ENCODE data around the gene C19orf38.
"Not testable (repeated sequence)": the region's sequence is repeated elsewhere in the genome, so short reads cannot be mapped to it uniquely, and the experiment has no call there.

The C19orf38 gene

GRCh38 chr19:10823690-10824089 lies 24.5 kb upstream of the C19orf38 start:
- no peak for DNase-seq

- no peak for DNase-seq
Observed at GRCh38 chr19:10826231-10826630, 22.0 kb upstream of the C19orf38 start.

- DNase-seq = no peak
Observed at GRCh38 chr19:10826846-10827245, 21.4 kb upstream of the C19orf38 start.

- no peak for DNase-seq
Observed at GRCh38 chr19:10828981-10829821, 19.0 kb upstream of the C19orf38 start.

- no peak for DNase-seq
Observed at GRCh38 chr19:10829967-10830366, 18.2 kb upstream of the C19orf38 start.

GRCh38 chr19:10830370-10830769 lies 17.8 kb upstream of the C19orf38 start:
- DNase-seq = no peak

- no peak for DNase-seq
Observed at GRCh38 chr19:10830931-10831779, 17.1 kb upstream of the C19orf38 start.

GRCh38 chr19:10831987-10832938 lies 16.0 kb upstream of the C19orf38 start:
- no peak for DNase-seq

- no peak for DNase-seq
Observed at GRCh38 chr19:10832939-10833296, 15.3 kb upstream of the C19orf38 start.

GRCh38 chr19:10835089-10835753 lies 13.0 kb upstream of the C19orf38 start:
- no peak for DNase-seq

- DNase-seq = peak; percentile 96
Observed at GRCh38 chr19:10835754-10836478, 12.3 kb upstream of the C19orf38 start, which contains the start of gene TMED1. Gene TMED1 (minus strand): TSS chr19:10836212. CDS start chr19:10836191, 21 bp downstream.

- DNase-seq = no peak
Observed at GRCh38 chr19:10836479-10837330, 11.5 kb upstream of the C19orf38 start.

GRCh38 chr19:10837649-10838048 lies 10.6 kb upstream of the C19orf38 start:
- DNase-seq = not testable (repeated sequence)

- DNase-seq = no peak
Observed at GRCh38 chr19:10838377-10838776, 9.8 kb upstream of the C19orf38 start.

- DNase-seq = no peak
Observed at GRCh38 chr19:10839114-10840050, 8.8 kb upstream of the C19orf38 start.

GRCh38 chr19:10842788-10843187 lies 5.4 kb upstream of the C19orf38 start:
- DNase-seq = no peak

GRCh38 chr19:10846500-10847202 lies 1.6 kb upstream of the C19orf38 start:
- no peak for DNase-seq

- DNase-seq = no peak
Observed at GRCh38 chr19:10850631-10851030, 2.4 kb downstream of the C19orf38 start.

Data from activated CD8-positive, alpha-beta memory T cell treated with anti-CD3 and anti-CD28 coated beads for 24 hours (primary cell).